Colonic mucosa (tissue), 4 donors: ENCODE measurements around the gene AKR1C4. TPM values are rescaled to one million over a fixed set of nuclear protein-coding genes. Genes with fewer than 3 reads are reported as not detected.
"Not testable (repeated sequence)": the region's sequence is repeated elsewhere in the genome, so short reads cannot be mapped to it uniquely, and the experiment has no call there.

Source experiments
- DNase-seq: peaks from one replicate; pipeline ENCODE4 v3.0.0-alpha.2; 2020
- H3K27ac ChIP-seq: fragments of 200-600 bp; one replicate; pipeline ENCODE4 v1.8.0; 2021
- H3K27me3 ChIP-seq: fragments of 200-600 bp; one replicate; pipeline ENCODE4 v1.8.0; 2021
- H3K36me3 ChIP-seq: fragments of 200-600 bp; one replicate; pipeline ENCODE4 v1.8.0; 2021
- H3K4me1 ChIP-seq: fragments of 200-600 bp; one replicate; pipeline ENCODE4 v1.8.0; 2021; ENCODE audit warnings: mild to moderate bottlenecking
- H3K4me3 ChIP-seq: fragments of 200-600 bp; one replicate; pipeline ENCODE4 v1.8.0; 2021
- H3K9ac ChIP-seq, 2 donors: one replicate each; pipeline ENCODE4 v1.7.0; 2013; ENCODE audit warnings: control low read depth in 2 of 2, low read depth in 2 of 2, low read length in 2 of 2
- H3K9me3 ChIP-seq: fragments of 200-600 bp; one replicate; pipeline ENCODE4 v1.8.0; 2021
- CTCF ChIP-seq: fragments of 200-600 bp; IDR thresholded peaks from one replicate; pipeline ENCODE4 v1.8.0; 2022; ENCODE audit warnings: antibody characterized with exemption, mild to moderate bottlenecking
- intact Hi-C: fragments of 100-400 bp; cut with DNase I; formaldehyde crosslinking; loops from one replicate; pipeline ENCODE4 v1.14.1; 2022
- total RNA-seq, 2 donors: library from RNA; stranded (reverse); fragmentation: NEBNext Ultra II Directional in 1 of 2; extraction: Animal tissue kit (Norgen Biotek cat#: 25700) in 1 of 2; gene quantifications; one replicate each; pipeline ENCODE4 v1.2.1, GENCODE V29; 2021
- donor health status: healthy.
- donor health status: DM: no; HTN: no; CAD: no.
- donor health status: DM: no; HTN: no; CAD: no.

The AKR1C4 gene
- total RNA-seq, 2 donors from 2014 or later = not detected

- H3K4me1 ChIP-seq = no peaks in the 10 kb centered on the region
- no peak overlapping the region for H3K4me3 ChIP-seq
- intact Hi-C loops = no loop called here
- no peak for TF ChIP-seq CTCF
- no peak overlapping the region for H3K27ac ChIP-seq
- DNase-seq = no peak
- H3K9me3 ChIP-seq = no peaks in the 10 kb centered on the region
- no peak overlapping the region for H3K9ac ChIP-seq
- H3K36me3 ChIP-seq = no peaks in the 10 kb centered on the region
- no peaks in the 10 kb centered on the region for H3K27me3 ChIP-seq
These were observed 55.8 kb downstream of the AKR1C4 start for GRCh38 chr10:5252177-5253037.

- DNase-seq = no peak
- H3K9ac ChIP-seq = no peak overlapping the region
- H3K27ac ChIP-seq = no peak overlapping the region
- no peaks in the 10 kb centered on the region for H3K36me3 ChIP-seq
- H3K27me3 ChIP-seq = no peaks in the 10 kb centered on the region
- H3K4me3 ChIP-seq = no peak overlapping the region
- intact Hi-C loops = no loop called here
- no peak for TF ChIP-seq CTCF
- no peaks in the 10 kb centered on the region for H3K4me1 ChIP-seq
- no peaks in the 10 kb centered on the region for H3K9me3 ChIP-seq
These were observed 57.9 kb downstream of the AKR1C4 start for GRCh38 chr10:5254488-5254887.

- H3K4me3 ChIP-seq, H3K9me3 ChIP-seq, H3K27me3 ChIP-seq, DNase-seq, H3K27ac ChIP-seq, H3K9ac ChIP-seq, intact Hi-C loops, H3K36me3 ChIP-seq, H3K4me1 ChIP-seq: not testable (repeated sequence)
These were observed 61.1 kb downstream of the AKR1C4 start for GRCh38 chr10:5257768-5258167.

GRCh38 chr10:5259132-5259951 is 62.7 kb downstream of the AKR1C4 start:
- no peaks in the 10 kb centered on the region for H3K27me3 ChIP-seq
- no peaks in the 10 kb centered on the region for H3K9me3 ChIP-seq
- no peak for DNase-seq
- no peak for TF ChIP-seq CTCF
- H3K36me3 ChIP-seq = no peaks in the 10 kb centered on the region
- no peak overlapping the region for H3K27ac ChIP-seq
- H3K4me1 ChIP-seq = no peaks in the 10 kb centered on the region
- H3K9ac ChIP-seq = no peak overlapping the region
- intact Hi-C loops = no loop called here
- H3K4me3 ChIP-seq = no peak overlapping the region

- Histone ChIP-seq H3K4me3 (no peak overlapping the region), H3K36me3 (no peaks in the 10 kb centered on the region), H3K9ac (no peak overlapping the region), H3K27me3 (no peaks in the 10 kb centered on the region), H3K9me3 (no peaks in the 10 kb centered on the region), H3K4me1 (no peaks in the 10 kb centered on the region), H3K27ac (no peak overlapping the region)
- intact Hi-C loops = no loop called here
- no peak for DNase-seq
- no peak for TF ChIP-seq CTCF
These were observed 63.4 kb downstream of the AKR1C4 start for GRCh38 chr10:5259952-5260578.
